GM23338 (cell line): ENCODE measurements around the gene UBP1. TPM values are rescaled to one million over a fixed set of nuclear protein-coding genes. Genes with fewer than 3 reads are reported as not detected.

Source experiments
- ATAC-seq: fragments of 200-7000 bp; cut with Tn5 transposase; 3 replicates; pipeline ENCODE4 v1.9.1; 2020
- DNase-seq: peaks from one replicate; pipeline ENCODE4 v3.0.0-alpha.2; 2015; ENCODE audit warnings: low spot score
- H2AFZ ChIP-seq: fragments of 200-600 bp; sonication (generic); 2 replicates; pipeline ENCODE4 v1.8.0; 2016; ENCODE audit warnings: antibody characterized with exemption, mild to moderate bottlenecking, moderate library complexity
- H3F3A ChIP-seq: fragments of 200-600 bp; sonication (generic); replicated peaks from 2 replicates; pipeline ENCODE4 v1.8.0; 2017; ENCODE audit warnings: antibody characterized with exemption, mixed run types, low read depth
- H3K27ac ChIP-seq: fragments of 200-600 bp; sonication (generic); 2 replicates; pipeline ENCODE4 v1.6.1; 2016; ENCODE audit warnings: low read depth
- H3K27me3 ChIP-seq: fragments of 200-600 bp; sonication (generic); 2 replicates; pipeline ENCODE4 v1.8.0; 2016; ENCODE audit warnings: mild to moderate bottlenecking, mixed run types, moderate library complexity; ENCODE audit not compliant: insufficient read depth
- H3K36me3 ChIP-seq: fragments of 200-600 bp; sonication (generic); 2 replicates; pipeline ENCODE4 v1.8.0; 2016; ENCODE audit warnings: mild to moderate bottlenecking; ENCODE audit not compliant: insufficient read depth
- H3K4me1 ChIP-seq: fragments of 200-600 bp; sonication (generic); 2 replicates; pipeline ENCODE4 v1.8.0; 2016; ENCODE audit warnings: mild to moderate bottlenecking, moderate library complexity; ENCODE audit not compliant: insufficient read depth
- H3K4me2 ChIP-seq: fragments of 200-600 bp; sonication (generic); 2 replicates; pipeline ENCODE4 v1.7.1; 2017; ENCODE audit warnings: mixed run types
- H3K4me3 ChIP-seq: fragments of 200-600 bp; sonication (generic); 2 replicates; pipeline ENCODE4 v1.6.1; 2016; ENCODE audit warnings: mixed run types
- H3K79me2 ChIP-seq: fragments of 200-600 bp; sonication (generic); replicated peaks from 2 replicates; pipeline ENCODE4 v1.8.0; 2017; ENCODE audit warnings: mild to moderate bottlenecking; ENCODE audit not compliant: insufficient read depth
- H3K9me2 ChIP-seq: fragments of 200-600 bp; sonication (generic); 2 replicates; pipeline ENCODE4 v1.8.0; 2017; ENCODE audit not compliant: insufficient read depth
- H4K20me1 ChIP-seq: fragments of 200-600 bp; sonication (generic); replicated peaks from 2 replicates; pipeline ENCODE4 v1.8.0; 2017; ENCODE audit warnings: mild to moderate bottlenecking; ENCODE audit not compliant: insufficient read depth
- H3K27ac Mint-ChIP-seq: 2 replicates; pipeline ENCODE4 v1.8.0; 2020; ENCODE audit warnings: inconsistent platforms, mild to moderate bottlenecking, moderate library complexity, mixed read lengths
- H3K27me3 Mint-ChIP-seq: 3 replicates; pipeline ENCODE4 v1.8.0; 2022; ENCODE audit warnings: low read depth, mild to moderate bottlenecking, moderate library complexity, mixed read lengths, inconsistent platforms; ENCODE audit not compliant: insufficient read depth, poor library complexity
- H3K36me3 Mint-ChIP-seq: 3 replicates; pipeline ENCODE4 v1.8.0; 2021; ENCODE audit warnings: low read depth, mild to moderate bottlenecking, inconsistent platforms, moderate library complexity, mixed read lengths
- H3K4me1 Mint-ChIP-seq: 3 replicates; pipeline ENCODE4 v1.8.0; 2020; ENCODE audit warnings: mild to moderate bottlenecking, inconsistent platforms, mixed read lengths
- H3K4me3 Mint-ChIP-seq: 3 replicates; pipeline ENCODE4 v1.8.0; 2021; ENCODE audit warnings: moderate library complexity, mild to moderate bottlenecking, inconsistent platforms, mixed read lengths
- H3K9me3 Mint-ChIP-seq: 3 replicates; pipeline ENCODE4 v1.8.0; 2020; ENCODE audit warnings: moderate library complexity, mild to moderate bottlenecking, inconsistent platforms, mixed read lengths
- CREB1 ChIP-seq: fragments of 250-450 bp; sonication (Bioruptor Pico); IDR thresholded peaks from 2 replicates; pipeline ENCODE4 v1.5.0; 2020; ENCODE audit warnings: low read depth, mild to moderate bottlenecking, moderate library complexity
- JUNB ChIP-seq: IDR thresholded peaks from one replicate; pipeline ENCODE4 v1.6.1; 2016; ENCODE audit warnings: antibody characterized with exemption; ENCODE audit not compliant: unreplicated experiment
- POLR2AphosphoS5 ChIP-seq: IDR thresholded peaks from 2 replicates; pipeline ENCODE4 v1.6.1; 2016; ENCODE audit warnings: antibody characterized with exemption, low read depth
- STAT1 ChIP-seq: IDR thresholded peaks from one replicate; pipeline ENCODE4 v1.6.1; 2016; ENCODE audit warnings: antibody characterized with exemption; ENCODE audit not compliant: unreplicated experiment
- ZNF331 ChIP-seq: fragments of 250-450 bp; sonication (Bioruptor Pico); IDR thresholded peaks from 2 replicates; pipeline ENCODE4 v1.5.0; 2020; ENCODE audit warnings: low read depth, mild to moderate bottlenecking, moderate library complexity
- ZNF462 ChIP-seq: fragments of 250-450 bp; sonication (Bioruptor Pico); IDR thresholded peaks from 2 replicates; pipeline ENCODE4 v1.5.0; 2020; ENCODE audit warnings: mild to moderate bottlenecking, moderate library complexity
- polyA plus RNA-seq: library from polyadenylated mRNA; unstranded; fragments of >200 nt; fragmentation: Nextera tagmentation; extraction: Ambion mirVana; gene quantifications from 2 replicates; pipeline ENCODE4 v1.2.1, GENCODE V29; 2016
- total RNA-seq: library from RNA; depleted of rRNA; stranded (reverse); fragments of >200 nt; shearing (Covaris generic); gene quantifications from 2 replicates; pipeline ENCODE4 v1.2.3, GENCODE V29; 2014
- TF ChIP-seq, protein P1 (sequence below), 2 experiments: fragments of 200-600 bp in 1 of 2; sonication (generic) in 1 of 2; conservative IDR thresholded peaks; 2 replicates each; pipeline versions ENCODE4 v1.5.1 to v1.6.1; 2016 to 2017; ENCODE audit warnings: antibody characterized with exemption in 2 of 2, low read depth in 2 of 2, mild to moderate bottlenecking in 2 of 2, moderate library complexity in 1 of 2

Gene UBP1
- total and polyA plus RNA-seq, 2 experiments from 2014 or later, result 16.8 to 66.8 TPM

DNA sequence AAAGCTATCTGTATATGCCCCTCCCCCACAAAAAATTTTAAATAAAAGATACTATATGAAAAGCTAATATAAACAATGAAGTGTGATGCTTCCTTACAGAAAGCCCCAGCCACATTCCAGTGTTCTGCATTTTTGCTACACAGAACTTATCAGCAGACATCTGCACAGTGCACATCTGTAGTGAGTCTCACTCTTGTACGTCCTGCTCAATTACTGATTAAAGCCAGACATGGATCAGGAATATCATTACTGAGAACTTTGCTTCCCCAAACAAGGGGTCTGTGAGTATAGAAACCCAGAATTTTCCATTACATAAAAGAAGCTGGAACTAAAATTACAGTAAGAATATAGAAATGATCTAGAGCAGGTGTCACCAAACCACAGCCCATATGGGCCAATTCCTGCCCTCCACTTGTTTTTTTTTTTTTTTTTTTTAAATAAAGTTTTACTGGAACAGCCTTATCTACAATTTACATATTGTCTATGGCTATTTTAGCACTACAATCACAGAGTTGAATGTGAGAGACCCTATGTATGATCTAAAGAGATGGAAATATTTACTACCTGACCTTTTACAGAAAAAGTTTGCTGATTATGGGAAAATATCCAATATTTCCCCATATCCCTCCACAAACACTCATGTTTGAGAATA lies 45.7 kb downstream of the UBP1 start:
- Mint-ChIP-seq H3K27me3 (peaks cover 6% of the 10 kb centered on the region), H3K9me3 (no peaks in the 10 kb centered on the region), H3K4me1 (no peaks in the 10 kb centered on the region), H3K27ac (no peak overlapping the region), H3K4me3 (no peak overlapping the region), H3K36me3 (peaks cover 84% of the 10 kb centered on the region)
- H3K4me2 ChIP-seq, result no peak overlapping the region
- TF ChIP-seq POLR2AphosphoS5 (no peak), ZNF331 (no peak), STAT1 (no peak), CREB1 (CRISPR knock-in tag) (no peak), ZNF462 (CRISPR knock-in tag) (no peak), JUNB (no peak)
- TF ChIP-seq, protein P1, sequence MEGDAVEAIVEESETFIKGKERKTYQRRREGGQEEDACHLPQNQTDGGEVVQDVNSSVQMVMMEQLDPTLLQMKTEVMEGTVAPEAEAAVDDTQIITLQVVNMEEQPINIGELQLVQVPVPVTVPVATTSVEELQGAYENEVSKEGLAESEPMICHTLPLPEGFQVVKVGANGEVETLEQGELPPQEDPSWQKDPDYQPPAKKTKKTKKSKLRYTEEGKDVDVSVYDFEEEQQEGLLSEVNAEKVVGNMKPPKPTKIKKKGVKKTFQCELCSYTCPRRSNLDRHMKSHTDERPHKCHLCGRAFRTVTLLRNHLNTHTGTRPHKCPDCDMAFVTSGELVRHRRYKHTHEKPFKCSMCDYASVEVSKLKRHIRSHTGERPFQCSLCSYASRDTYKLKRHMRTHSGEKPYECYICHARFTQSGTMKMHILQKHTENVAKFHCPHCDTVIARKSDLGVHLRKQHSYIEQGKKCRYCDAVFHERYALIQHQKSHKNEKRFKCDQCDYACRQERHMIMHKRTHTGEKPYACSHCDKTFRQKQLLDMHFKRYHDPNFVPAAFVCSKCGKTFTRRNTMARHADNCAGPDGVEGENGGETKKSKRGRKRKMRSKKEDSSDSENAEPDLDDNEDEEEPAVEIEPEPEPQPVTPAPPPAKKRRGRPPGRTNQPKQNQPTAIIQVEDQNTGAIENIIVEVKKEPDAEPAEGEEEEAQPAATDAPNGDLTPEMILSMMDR (conservative IDR thresholded peaks at IDR 0.05; ENCODE audit: low read depth in 2 of 2), result no peak
- H2AFZ ChIP-seq, result no peak overlapping the region
- peaks cover 18% of the 10 kb centered on the region for H4K20me1 ChIP-seq
- DNase-seq, result no peak
- H3K4me3 ChIP-seq, result no peak overlapping the region
- no peaks in the 10 kb centered on the region; the same call in 1 of the 2 replicates for H3K79me2 ChIP-seq
- no peaks in the 10 kb centered on the region for H3K4me1 ChIP-seq
- no peaks in the 10 kb centered on the region for H3K27me3 ChIP-seq
- H3K9me2 ChIP-seq, result no peaks in the 10 kb centered on the region
- no peak overlapping the region for H3K27ac ChIP-seq
- peaks cover 52% of the 10 kb centered on the region for H3K36me3 ChIP-seq
- no peak for ATAC-seq
- no peaks in the 10 kb centered on the region for H3F3A ChIP-seq
